ENCODE data around the gene ZNF324. TPM values are rescaled to one million over a fixed set of nuclear protein-coding genes. Genes with fewer than 3 reads are reported as not detected.
A peak's percentile ranks its signal among the peaks of the same experiment; 100 is the strongest.
"Not testable (repeated sequence)": the region's sequence is repeated elsewhere in the genome, so short reads cannot be mapped to it uniquely, and the experiment has no call there.

Gene ZNF324
- total and polyA plus RNA-seq, 9 of the 15 experiments (the other 6 are each of a cell fraction or from before 2014, with no cell fraction given), result 0.92 to 16.4 (median 5.3) TPM

GRCh38 chr19:58507602-58508223, 40.8 kb downstream of the ZNF324 start:
- intact Hi-C loops (cut with micrococcal nuclease); ATAC-seq; H3K9me1 ChIP-seq (ENCODE audit: control insufficient read depth, insufficient read depth, low read length); FAIRE-seq; POLR2A ChIA-PET; H3K9me3 ChIP-seq (replicated peaks; ENCODE audit: control insufficient read depth, insufficient read depth, low read depth, low read length); in situ Hi-C loops (cut with MboI); H3K79me2 ChIP-seq (ENCODE audit: control insufficient read depth, insufficient read depth, low read length); H3K27ac ChIP-seq (ENCODE audit: extremely low read depth, low read depth, low read length); H3K27me3 ChIP-seq (ENCODE audit: control insufficient read depth in 2 of 2, insufficient read depth in 2 of 2, low read length in 2 of 2); H3K4me3 ChIP-seq; DNase-seq (ENCODE audit: extremely low read depth in 1 of 4, low spot score in 3 of 4); H3K4me2 ChIP-seq (ENCODE audit: insufficient read depth, low read length); BruUV-seq (replicated peaks); H2AFZ ChIP-seq (ENCODE audit: low read depth, low read length); CTCF ChIA-PET (ENCODE audit: low intra/inter-chr PET ratio); H3K36me3 ChIP-seq (ENCODE audit: control insufficient read depth, insufficient read depth, low read length); H4K20me1 ChIP-seq (replicated peaks; ENCODE audit: control insufficient read depth, insufficient read depth, low read length); H3K9ac ChIP-seq (ENCODE audit: insufficient read depth in 1 of 2, low read depth in 2 of 2, low read length in 2 of 2): not testable (repeated sequence)
- peaks cover 9 to 27% of the 10 kb centered on the region in 2 experiments; a peak in 4 of 5 replicates for H3K4me1 ChIP-seq (replicated peaks in 1 of 2; ENCODE audit: control insufficient read depth in 2 of 2, insufficient read depth in 2 of 2, low read length in 2 of 2)
- WGBS (ENCODE audit: insufficient coverage, low coverage, missing lambda C conversion rate), result 47% methylated on average over 8 of the region's 8 CpGs
- TF ChIP-seq ZNF445 (CRISPR knock-in tag; IDR thresholded peaks at IDR 0.05; ENCODE audit: low read depth), result peak; percentile 93
- TF ChIP-seq TRIM28 (IDR thresholded peaks at IDR 0.05), result peak; percentile 79
- TF ChIP-seq ZNF280A (IDR thresholded peaks at IDR 0.05; ENCODE audit: low read depth, partially characterized antibody), result peak; percentile 61
- peak; percentile 85 for TF ChIP-seq CBX5 (IDR thresholded peaks at IDR 0.05; ENCODE audit: borderline replicate concordance, low read depth)

All from K562 (cell line).